ENCODE results near the gene POR.

DNA sequence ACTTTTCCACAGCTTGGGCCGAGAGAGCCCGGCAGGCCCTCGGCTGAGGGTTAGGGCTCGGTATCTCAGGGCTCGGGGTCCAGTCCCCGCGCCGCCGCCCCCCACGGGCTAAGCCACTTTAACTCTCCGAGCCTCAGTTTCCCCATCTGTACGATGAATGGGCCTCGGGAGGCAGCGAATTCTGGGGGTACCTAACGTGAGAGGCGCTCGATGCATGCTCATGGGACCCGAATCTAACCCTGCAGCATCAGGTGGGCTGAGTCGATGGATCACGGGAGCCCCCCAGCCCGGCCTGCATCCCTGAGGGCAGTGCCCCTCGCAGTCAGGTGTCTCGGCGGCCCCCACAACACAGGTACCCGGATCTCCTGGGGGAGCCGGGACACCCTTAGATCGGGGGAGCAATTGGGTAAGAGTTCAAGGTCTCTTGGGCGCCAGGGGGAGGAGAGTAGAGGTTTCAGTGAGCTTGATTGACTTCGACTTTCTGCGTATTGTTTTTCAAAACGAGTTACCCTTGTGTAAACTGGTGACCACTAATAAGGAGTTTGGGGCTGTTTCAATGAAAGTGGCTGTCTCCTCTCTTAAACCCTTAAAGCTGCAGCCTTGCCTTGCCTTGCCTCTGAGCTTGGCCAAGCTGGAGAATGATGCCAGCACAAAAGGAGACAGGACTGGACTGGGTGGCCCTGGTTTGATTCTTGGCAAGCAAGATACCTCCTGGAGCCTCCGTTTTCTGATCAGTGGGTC lies 631 bp downstream of the POR start:
- TF ChIP-seq, protein P1, sequence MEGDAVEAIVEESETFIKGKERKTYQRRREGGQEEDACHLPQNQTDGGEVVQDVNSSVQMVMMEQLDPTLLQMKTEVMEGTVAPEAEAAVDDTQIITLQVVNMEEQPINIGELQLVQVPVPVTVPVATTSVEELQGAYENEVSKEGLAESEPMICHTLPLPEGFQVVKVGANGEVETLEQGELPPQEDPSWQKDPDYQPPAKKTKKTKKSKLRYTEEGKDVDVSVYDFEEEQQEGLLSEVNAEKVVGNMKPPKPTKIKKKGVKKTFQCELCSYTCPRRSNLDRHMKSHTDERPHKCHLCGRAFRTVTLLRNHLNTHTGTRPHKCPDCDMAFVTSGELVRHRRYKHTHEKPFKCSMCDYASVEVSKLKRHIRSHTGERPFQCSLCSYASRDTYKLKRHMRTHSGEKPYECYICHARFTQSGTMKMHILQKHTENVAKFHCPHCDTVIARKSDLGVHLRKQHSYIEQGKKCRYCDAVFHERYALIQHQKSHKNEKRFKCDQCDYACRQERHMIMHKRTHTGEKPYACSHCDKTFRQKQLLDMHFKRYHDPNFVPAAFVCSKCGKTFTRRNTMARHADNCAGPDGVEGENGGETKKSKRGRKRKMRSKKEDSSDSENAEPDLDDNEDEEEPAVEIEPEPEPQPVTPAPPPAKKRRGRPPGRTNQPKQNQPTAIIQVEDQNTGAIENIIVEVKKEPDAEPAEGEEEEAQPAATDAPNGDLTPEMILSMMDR (conservative IDR thresholded peaks at IDR 0.05 in 1 of 2, IDR thresholded peaks at IDR 0.05 in 1 of 2; ENCODE audit: extremely low read depth in 1 of 2, insufficient read depth in 1 of 2, low read depth in 1 of 2, low read length in 2 of 2), result no peak
- TF ChIP-seq EZH2 (IDR thresholded peaks at IDR 0.05; ENCODE audit: borderline replicate concordance, low read length), result no peak
